CD4-positive, alpha-beta T cell treated with Interleukin-10 for 1 hour (primary cell): ENCODE results near the gene NUDCD3.

Source experiments
- DNase-seq: peaks from one replicate; pipeline ENCODE4 v3.0.0-alpha.2; 2020

Gene NUDCD3

DNA sequence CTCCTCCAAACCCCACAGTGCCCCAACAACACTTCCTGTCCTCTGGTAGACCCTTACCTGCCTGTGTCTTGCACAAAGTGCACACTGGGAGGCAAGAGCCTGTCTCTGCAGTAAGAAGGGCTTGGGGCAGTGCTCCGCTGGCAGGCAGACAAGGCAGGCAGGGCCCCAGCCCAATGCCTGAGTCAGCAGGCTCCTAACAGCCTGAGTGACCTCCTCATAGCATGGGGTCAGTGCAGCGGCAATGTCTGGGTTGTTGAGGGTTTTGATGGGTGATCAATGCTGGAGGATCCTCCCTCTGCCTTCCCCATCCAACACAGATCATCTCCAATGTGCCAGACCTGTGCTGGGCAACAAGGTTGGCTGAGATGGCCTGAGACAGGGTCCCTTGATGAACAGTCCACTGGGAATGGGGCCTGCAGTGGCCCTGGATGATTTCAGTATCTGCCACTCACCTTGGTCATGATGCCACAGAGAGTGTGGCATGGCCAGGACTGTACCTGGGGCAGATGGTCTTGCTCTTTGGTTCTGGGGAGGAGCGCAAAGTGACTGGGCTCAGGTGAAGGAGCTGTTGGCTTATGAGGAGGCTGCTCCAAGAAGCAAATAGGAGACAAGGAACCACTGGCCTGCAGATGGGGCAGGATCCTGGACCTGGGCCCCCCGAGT is 109.5 kb downstream of the NUDCD3 start:
- no peak for DNase-seq

DNA sequence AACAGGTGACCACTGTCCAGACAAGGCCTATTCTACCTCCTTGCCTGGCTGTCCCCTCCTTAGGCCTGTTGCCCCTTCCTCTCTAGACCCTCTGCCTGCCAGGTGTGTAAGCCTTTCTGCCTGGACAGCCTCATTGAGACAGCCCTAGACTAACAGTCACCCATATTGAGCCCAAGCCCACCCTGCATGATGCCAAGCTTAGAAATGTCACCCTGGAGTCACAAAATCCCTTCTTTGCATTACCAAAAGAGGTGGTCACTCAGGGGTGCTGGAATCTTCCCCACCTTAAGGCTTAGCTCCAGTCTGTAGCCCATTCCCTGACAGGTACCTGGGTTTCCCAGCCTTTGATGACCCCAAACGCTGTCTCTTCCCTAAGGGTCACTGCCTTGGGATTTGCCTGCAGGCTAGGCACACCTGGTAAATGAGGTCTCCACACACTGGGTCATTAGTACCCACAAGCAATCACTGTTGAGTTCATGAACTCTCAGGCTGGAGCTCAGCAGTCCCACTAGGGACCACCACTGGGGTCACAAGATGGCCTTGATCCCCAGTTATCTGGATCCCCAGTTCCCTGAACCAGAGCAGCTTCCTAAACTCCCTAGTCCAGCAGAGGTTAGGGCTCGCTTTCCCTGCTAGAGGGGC is 110.1 kb downstream of the NUDCD3 start:
- DNase-seq: no peak

DNA sequence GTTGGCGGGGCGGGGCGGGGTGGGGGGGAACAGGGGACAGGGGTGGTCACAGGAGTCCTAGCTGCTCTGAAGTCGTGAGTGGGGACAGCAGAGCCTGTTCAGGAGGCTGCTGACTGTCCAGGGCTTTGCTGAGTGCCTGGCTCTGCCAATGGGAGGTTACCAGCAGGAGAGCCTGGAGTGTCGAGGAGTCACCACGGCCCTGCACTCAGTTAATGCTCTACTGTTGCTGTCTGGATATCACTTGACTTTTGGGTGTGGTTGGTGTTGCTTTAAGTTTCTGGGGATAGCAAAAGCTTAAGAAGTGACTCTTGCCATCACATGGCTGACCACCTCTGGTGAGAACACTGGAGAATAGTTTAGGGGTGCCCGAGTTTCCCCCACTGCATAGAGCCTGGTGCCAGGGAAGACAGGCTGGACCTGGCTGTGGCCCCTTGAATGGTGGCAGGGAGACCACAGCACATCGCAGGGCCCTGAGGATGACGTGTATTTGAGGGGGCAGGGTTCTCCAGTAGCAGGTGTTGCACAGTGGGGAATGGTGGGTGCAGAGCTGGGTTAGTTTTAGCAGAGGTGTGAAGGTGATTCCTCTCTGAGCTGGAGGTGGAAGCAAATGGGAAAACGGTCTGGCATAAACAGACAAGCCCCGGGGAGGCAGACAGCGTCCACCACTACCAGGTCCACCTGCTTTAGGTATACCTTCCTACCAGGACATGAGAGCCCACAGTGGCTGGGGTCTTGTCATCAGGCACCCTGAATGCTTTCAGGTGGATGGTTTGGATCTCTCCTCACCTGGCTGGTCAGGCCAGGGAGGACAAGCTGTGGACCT is 110.9 kb downstream of the NUDCD3 start:
- DNase-seq: no peak

DNA sequence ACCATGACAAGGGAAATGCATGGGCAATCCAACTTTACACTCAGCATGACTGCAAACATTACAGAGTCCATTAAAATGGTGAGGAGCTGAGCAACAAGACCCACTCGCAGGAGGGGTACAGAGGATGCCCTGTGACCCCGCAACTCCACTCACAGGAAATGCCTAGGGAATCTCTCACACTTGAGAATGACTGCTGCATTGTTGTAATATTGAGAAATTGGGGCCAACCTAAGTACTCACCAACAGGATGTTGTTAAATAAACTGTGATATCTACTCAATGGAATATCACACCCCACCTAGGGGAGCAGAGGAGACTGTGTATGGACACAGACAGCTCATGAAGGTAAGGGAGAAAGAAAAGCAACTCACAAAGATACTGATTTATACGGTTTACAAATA is 111.7 kb downstream of the NUDCD3 start:
- DNase-seq: no peak

DNA sequence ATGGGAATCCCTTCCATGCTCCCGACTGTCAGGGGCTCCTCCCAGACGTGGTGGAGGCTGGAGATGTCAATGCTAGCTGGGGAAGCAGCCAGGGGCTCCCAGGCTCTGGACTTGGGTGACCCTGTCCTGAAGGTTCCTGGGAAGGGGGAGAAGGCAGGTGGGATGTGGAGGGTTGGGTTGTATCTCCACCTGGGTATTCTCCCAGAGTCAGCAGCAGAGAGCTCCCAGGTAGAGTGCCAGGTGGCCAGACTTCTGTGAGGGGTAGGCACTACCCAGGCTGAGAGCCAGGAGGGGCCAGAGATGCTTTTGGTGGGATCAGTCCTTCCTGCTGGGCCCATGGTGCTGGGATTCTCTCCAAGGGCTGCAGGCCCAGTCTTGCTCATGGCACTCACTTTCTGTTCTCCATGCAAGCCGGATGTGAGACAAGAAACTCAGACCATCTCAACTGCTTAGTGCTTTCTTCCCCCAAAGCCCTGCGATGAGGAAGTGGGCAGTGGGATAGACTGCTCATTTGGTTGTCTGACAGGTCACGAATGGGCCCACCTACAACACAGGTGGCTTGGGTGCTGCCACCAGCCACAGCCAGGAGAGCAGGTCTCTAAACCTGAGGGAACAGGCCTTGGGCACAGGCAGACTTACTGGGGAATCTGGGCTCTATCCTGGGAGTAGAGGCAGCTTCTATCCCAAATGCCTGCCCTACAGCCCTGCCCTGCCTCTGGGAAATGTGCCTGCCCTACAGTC is 112.6 kb downstream of the NUDCD3 start:
- DNase-seq: no peak

DNA sequence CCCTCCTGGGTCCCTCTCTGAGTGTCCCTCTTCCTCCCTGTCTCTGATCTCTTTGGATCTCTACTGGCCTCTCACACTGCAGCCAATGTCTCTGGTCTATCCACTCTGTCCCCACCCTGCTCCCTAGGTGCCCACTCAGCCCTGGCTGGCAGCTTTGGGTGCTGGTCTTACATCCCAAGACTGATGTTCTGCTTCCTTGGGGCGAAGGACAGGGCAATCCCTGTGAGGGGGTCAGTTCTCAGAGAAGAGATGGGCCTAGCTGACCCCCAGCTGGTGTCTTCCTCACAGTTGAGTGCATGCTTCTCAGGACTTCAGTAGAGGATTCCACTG is 113.4 kb downstream of the NUDCD3 start:
- no peak for DNase-seq

DNA sequence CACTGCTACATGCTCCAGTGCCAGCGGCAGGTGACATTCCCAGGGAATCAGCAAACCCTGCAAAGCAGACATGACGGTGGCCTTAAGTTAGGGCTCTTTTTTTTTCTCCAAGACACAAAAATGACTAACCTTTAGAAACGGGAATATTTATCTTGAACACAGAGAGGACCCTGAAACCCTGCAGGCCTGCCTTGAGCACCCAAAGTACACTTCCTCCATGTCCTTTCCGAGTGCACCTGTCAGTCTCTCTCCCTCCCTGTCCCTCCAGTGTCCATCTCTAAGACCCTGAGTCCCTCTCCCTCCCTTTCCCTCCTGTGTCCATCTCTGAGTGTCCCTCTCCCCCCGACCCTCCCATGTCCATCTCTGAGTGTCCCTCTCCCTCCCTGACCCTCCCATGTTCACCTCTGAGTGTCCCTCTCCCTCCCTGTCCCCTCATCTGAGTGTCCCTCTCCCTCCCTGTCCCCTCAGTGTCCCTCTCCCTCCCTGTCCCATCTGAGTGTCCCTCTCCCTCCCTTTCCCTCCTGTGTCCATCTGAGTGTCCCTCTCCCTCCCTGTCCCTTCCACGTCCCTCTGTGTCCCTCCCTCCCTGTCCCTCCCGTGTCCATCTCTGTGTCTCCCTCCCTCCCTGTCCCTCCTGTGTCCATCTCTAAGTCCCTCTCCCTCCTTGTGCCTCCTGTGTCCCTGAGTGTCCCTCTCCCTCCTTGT is 113.9 kb downstream of the NUDCD3 start:
- no peak for DNase-seq

DNA sequence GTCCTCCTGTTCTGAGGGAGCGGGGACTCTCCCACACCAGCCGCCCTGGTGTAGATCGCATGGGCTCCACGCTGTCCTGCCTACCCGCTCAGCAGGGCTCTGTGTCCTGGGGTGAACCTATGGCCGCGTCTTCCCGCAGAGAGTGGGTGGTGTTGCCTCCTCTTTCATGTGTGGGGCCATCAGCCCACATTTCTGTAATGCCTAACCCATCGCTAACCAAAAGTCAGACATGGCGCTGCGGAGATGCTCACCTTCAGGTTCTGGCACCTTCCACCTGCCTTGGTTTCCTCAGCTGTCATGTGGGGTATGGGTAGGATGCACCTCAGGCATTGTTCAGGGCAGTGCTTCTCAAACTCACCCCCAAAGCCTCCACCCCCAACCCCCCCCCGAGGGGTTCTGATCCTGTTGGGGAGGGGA is 114.5 kb downstream of the NUDCD3 start:
- DNase-seq: no peak

DNA sequence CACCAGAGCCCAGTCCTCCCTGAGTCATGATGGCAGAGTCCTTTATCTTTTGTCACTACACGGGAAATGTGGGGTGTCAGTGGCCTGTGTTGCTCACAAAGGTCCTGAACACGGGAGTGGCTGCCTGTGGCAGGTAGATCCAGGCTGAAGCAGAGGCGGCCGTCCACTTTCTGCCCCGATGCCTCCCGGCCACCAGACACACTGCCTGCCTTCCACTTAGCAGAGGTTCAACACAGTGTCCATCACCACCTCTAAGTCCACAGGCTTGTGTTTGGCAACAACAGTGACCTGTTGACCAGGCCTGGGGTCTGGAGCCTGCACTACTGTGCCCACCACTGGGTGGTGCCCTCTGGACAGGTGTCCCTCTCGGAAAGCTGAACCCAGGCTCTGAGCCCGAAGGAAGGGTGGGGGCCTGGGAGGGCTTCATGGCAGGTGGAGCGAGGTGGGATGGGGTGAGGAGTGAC is 115.2 kb downstream of the NUDCD3 start:
- DNase-seq: no peak

DNA sequence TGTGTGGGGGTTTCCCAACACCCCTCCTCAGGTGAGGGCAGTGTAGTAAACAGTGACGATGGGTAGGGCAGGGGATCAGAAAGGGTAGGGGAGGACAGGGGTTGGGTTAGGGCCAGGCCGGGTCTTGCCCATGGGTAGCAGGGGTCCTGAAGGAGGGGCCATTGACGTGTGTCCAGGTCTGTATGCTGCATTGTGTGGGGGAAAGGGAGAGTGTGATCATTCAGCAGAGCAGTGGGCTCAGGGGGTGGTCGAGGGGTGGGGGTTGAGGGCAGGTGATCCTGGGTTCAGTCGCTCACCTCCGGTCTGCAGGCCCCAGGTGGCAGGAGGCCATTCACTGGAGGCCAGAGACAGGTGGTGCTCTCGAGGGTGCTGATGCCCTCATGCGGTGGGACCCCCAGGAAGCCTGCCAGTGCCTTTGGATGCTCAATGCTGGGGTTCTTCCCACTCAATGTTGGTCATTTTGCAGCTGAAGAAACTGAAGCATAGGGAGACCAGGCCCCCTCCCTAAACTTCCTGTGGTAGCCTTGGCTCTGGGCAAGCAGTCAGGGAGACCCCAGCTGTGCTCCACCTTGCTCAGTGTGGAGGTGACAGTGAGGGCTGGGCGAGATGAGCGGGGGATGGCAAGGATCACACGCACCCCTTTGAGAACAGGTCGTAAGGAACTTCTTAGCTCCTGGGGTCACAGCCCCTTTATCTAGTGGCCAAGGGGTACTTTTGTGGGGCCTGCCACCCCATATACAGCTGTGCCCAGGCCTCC is 116.3 kb downstream of the NUDCD3 start:
- DNase-seq: no peak

DNA sequence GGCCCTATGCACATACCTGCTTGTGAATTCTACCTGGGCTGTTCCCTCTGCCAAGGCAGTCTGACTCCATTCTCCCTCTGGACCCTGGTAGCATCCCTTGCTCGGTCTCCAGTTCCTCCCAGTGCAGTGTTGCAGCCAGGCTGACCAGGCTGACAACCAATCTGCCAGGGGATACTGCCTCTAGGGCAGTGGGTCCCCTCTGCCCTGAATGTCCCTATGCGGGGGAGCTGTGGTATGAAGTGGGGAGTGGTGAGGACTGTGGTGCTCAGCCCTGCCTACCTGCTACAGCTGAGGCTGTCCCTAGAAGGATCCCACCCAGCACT is 117.1 kb downstream of the NUDCD3 start:
- no peak for DNase-seq

DNA sequence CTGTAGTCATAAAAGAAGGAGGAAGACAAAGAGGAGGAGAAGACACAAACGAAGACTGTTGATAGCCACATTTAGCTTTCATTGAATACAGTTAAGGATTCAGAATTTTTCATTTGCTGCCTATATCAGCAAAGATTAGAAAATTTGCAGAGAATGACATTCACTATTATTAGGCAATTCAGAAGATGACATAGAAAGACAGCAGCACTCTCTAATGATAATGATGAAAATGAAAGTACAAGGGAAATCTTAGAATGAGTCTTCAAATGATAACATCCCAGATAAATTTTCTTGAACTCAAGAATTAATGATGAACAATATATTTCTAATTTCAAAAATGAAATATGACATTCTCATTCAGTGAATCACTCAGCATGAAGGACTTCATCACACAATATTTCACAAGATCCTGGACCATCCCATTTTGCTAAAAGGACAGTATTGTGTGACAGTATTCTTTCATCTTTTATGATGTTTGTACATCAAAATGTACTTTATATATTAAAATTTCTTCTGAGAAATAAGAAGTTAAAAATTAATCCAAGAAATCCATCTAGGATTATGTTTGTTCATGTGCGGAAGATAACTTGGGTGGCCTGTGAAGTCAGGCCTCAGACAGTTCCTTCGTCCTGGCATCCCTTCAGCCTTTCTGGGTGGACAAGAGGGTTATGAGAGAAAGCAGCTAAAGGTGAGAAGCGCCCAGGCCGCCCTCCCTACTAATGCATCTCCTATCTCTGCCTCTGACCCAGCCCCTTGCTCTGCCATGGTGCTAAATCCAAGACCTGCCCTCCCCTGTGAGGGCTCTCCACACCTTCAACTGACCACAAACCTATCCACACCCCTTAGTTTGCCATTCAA is 117.7 kb downstream of the NUDCD3 start:
- DNase-seq: no peak

DNA sequence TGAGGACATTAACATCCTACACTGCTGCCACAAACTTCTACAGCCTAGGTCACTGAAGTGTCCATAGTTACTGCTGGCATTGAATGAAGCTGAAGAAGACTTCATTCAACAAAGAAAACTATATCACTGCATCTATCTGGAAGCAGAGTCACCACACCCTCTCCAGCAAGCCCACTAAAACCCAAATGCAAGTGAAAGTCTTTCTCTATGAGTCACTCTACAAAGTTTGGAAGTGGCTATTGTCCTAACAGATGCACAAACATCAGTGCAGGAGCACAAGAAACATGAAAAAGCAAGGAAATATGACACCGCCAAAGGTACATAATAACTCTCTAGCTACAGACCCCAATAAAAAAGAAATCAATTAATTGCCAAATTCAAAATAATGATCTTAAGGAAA is 121.6 kb downstream of the NUDCD3 start:
- no peak for DNase-seq

DNA sequence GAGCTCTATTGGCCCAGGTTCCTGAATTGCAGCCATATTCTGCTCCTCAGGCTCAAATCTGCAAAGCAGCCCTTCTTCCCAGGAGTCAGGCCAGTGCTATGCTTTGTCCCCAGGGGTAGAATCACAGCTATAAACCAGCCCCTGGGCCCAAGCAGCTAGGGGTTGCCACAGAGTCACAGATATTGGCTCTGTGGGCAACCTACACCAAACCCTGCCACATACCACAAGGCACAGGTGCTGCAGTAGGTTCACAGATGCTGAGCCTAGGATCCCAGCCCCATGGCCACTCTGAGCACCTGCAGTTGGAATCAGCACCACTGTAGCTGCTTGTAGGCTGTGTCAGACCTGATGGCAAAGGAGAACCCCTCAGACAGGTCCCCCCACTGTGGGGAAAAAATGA is 122.0 kb downstream of the NUDCD3 start:
- DNase-seq: no peak

DNA sequence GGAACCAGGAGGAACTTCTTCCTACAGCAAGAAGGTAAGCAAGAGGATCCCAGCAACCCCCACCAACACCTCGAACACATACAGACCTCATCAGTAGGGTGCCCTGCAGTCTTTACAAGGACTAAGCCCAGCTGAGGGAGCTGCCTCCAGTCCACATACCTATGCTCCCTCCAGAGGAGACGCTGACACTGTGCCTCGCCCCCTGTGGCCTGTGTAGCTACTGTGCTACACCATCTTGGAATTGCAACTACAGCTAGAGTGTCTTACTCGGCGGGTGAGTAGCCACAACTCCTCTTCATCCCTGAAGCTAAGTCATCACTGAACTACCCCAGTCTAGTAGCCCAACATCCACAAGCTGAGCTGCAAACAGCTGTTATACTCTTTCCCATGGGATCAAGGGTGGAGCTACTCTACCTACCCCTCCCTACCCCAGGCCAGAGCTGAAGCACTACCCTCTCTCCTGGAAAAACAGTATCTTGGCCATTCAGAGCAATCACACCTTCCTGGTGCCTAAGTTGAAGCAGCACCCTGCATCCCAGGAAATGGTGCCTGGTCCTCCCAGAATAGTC is 122.9 kb downstream of the NUDCD3 start:
- DNase-seq: no peak

DNA sequence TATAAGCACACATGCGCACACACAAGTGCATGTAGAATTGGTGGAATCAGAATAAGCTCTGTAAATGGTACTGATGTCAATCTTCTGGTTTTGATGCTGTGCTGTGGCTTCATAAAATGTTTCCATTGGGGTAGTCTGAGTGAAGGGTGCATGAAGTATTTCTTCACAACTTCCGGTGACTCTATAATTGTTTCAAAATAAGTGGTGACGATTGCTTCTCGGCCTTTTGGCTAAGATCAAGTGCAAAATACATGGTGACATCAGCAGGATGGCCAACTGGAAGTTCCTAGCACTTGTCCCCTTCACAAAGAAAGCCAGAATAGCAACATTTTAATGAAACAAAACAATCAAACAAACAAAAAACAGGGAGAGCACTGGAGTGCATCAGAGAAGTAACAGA is 123.5 kb downstream of the NUDCD3 start:
- no peak for DNase-seq

DNA sequence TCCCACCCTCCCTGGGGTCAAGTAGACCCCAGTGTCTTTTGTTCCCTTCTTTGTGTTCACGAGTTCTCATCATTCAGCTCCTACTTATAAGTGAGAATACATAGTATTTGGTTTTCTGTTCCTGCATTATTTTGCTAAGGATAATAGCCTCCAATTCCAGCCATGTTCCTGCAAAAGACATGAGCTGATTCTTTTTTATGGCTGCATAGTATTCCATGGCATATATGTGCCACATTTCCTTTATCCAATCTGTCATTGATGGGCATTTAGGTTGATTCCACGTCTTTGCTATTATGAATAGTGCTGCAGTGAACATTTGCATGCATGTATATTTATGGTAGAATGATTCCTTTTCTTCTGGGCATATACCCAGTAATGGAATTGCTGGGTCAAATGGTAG is 136.8 kb downstream of the NUDCD3 start:
- no peak for DNase-seq

DNA sequence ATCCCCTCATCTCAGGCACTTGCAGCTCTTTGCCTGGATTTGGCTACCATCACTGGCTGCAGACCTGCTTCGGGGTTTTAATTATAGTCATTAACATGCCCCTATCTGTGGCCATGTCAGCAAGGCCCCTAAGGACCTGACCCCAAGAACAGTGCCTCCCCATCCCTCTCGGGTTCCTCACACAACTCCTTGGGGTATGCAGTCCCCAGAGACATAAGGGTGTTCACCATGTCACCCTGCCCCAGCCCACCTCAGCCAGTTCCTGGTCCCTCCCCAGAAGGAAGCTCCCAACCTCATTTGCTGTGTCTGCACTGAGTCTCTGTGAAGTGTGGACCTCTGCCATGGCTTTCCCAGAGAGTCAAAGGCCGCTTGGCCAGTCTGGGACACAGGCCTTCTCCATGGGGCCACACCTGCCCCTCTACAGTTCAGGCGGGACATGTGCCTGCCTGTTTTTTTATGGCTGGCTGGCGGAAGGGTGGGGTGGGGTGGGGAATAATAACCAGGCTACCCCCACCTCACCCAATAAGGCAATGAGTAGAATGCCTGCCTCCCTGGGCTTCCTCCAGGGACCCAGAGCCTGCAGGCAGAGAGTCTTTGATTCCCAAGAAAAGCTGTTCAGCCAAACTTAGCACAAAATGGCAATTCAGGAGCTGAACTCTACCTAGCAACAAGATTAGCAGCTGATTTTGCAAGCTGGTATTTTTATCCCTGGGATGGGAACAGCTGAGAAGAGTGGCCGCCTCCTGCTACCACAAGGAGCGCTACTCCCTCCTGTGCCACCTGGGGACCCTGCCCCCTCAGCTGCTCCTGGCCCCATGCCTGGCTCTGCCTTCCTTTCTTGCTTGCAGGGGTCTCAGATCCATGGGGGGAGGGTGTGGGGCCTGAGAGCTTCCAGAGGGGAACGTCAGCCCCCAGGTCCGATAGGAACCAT is 141.3 kb downstream of the NUDCD3 start:
- DNase-seq: no peak

DNA sequence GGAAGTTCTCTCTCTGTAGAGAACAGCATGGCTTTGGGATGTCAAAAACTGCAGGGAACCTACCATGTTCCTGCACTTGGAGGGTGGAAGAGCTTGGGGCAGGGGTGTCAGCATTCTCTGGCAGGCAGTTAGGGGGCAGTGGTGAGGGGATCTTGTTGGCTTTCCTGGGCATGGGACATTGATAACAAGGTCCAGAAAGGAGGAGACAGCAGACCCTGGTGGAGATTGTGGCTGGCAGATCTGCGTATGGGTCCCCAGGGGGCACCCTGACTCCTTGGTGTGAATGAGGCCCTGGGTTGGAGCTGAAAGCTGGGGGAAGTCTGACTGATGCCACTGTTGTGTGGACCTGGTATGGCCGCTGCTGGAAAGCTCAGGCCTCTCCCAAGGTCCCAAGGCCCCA is 142.2 kb downstream of the NUDCD3 start:
- peak; percentile 5 for DNase-seq
